SHP77 treated with DMSO at 0.1 percent for 48 hours (cell line): ENCODE results near the gene SOX9.
A peak's percentile ranks its signal among the peaks of the same experiment; 100 is the strongest.

Experiments
- DNase-seq: peaks from one replicate; lab custom pipeline; 2025; lab: John Stamatoyannopoulos, UW

Gene SOX9

GRCh38 chr17:72162569-72162968 is 41.7 kb downstream of the SOX9 start:
- no peak for DNase-seq

- DNase-seq: no peak
Measured at GRCh38 chr17:72163474-72163873, 42.7 kb downstream of the SOX9 start.

- DNase-seq: no peak
Measured at GRCh38 chr17:72164158-72164739, 43.4 kb downstream of the SOX9 start.

- DNase-seq: no peak
Measured at GRCh38 chr17:72165192-72165866, 44.5 kb downstream of the SOX9 start.

- no peak for DNase-seq
Measured at GRCh38 chr17:72165867-72166439, 45.1 kb downstream of the SOX9 start.

GRCh38 chr17:72167593-72167992 is 46.8 kb downstream of the SOX9 start:
- DNase-seq: no peak

- DNase-seq: no peak
Measured at GRCh38 chr17:72169823-72170222, 49.0 kb downstream of the SOX9 start.

GRCh38 chr17:72171703-72172667 is 51.2 kb downstream of the SOX9 start:
- DNase-seq: no peak

GRCh38 chr17:72173499-72174116 is 52.8 kb downstream of the SOX9 start:
- DNase-seq: peak; percentile 72

- DNase-seq: no peak
Measured at GRCh38 chr17:72175263-72175662, 54.4 kb downstream of the SOX9 start.
